GM19463 (cell line): ENCODE data around the gene DPP4.
"Not testable (repeated sequence)": the region's sequence is repeated elsewhere in the genome, so short reads cannot be mapped to it uniquely, and the experiment has no call there.

Experiments
- ATAC-seq: cut with Tn5 transposase; IDR thresholded peaks from one replicate; pipeline ENCODE4 v1.9.1; 2021; ENCODE audit warnings: mild to moderate bottlenecking, moderate library complexity; ENCODE audit not compliant: unreplicated experiment

Gene DPP4

GRCh38 chr2:162058973-162059668 is 14.9 kb downstream of the DPP4 start:
- peak; percentile 73 for ATAC-seq

GRCh38 chr2:162057426-162057825 is 16.6 kb downstream of the DPP4 start:
- ATAC-seq = no peak

DNA sequence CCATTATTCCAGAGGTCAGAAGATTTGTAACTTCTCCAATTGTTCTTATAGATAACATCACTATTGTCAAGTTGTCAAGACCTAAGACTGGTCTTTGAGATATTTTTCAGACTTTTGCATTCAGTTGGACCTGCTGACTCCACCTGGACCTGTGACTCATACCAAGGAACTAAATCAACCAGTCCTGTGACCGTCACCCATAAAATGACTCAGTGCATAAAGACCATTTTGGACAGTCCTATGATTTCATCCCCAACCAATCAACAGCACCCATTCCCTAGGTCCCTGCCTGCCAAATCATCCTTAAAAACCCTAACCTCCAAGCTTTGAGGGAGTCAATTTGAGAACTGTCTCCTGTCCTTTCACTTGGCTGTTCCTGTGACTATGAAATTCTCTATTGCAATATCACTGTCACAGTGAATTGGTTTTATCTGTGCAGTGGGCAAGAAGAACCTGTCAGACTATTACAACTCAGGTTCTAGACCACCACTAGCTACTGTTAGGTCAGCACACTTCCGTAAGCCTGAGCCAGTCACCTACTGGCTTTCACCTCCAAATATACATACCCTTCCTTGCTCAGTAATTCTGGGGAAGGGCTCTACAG is 17.1 kb downstream of the DPP4 start:
- no peak for ATAC-seq

GRCh38 chr2:162053808-162054155 is 20.2 kb downstream of the DPP4 start:
- no peak for ATAC-seq

DNA sequence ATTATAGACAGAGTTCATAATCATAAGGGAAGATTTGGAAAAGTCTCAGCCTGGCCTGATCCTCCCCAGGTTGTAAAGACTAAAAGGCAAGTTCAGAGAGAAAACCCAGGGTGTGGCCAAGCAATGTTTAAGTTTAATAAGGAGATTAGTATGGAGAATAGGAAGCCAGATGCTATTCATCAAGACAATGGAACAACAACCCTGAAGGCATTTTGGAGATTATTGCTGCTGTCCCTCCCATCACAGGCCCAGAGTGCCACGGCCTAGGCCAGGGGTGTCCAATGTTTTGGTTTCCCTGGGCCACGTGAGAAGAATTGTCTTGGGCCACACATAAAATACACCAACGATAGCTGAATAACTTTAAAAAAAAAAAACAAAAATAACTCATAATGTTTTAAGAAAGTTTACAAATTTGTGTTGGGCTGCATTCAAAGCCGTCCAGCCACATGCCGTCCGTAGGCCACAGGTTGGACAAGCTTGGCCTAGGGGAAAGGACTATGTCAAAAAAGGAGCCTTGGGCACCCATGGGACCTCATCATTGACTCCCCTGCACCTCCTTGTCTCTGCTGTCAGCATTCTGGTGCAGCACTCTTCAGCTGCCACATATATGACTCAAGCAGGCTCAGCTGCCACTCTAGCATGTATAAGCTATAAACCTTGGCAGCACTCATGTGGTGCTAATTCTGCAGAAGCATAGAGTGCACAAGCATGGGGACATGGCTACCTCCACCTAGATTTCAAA is 20.8 kb downstream of the DPP4 start:
- no peak for ATAC-seq

- no peak for ATAC-seq
Measured at GRCh38 chr2:162050513-162050961, 23.5 kb downstream of the DPP4 start.

GRCh38 chr2:162049089-162049488 is 24.9 kb downstream of the DPP4 start:
- not testable (repeated sequence) for ATAC-seq

GRCh38 chr2:162044586-162044985 is 29.4 kb downstream of the DPP4 start:
- ATAC-seq = no peak

DNA sequence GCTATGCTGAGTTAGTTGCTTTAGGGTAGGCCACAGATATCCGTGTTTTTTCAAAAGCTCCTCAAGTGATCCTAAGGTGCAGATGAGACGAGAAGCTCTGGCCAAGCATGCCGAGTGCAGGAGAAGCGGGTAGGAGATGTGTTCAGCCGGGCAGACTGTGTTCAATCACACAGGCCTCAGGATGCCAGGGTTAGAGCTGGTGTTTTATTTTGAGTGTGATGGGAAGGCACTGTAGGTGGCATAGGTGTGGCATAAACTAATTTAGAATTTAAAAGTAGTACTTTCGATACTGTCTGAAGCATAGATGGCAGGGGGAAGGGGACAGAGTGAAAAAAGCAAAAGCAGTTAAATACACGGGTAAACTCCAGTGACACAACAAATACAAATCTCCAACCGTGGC is 30.9 kb downstream of the DPP4 start:
- no peak for ATAC-seq

- no peak for ATAC-seq
Measured at GRCh38 chr2:162041485-162041884, 32.5 kb downstream of the DPP4 start.

GRCh38 chr2:162038725-162039124 is 35.3 kb downstream of the DPP4 start:
- no peak for ATAC-seq

GRCh38 chr2:162037886-162038285 is 36.1 kb downstream of the DPP4 start:
- no peak for ATAC-seq

GRCh38 chr2:162037028-162037795 is 36.8 kb downstream of the DPP4 start:
- ATAC-seq = no peak

- ATAC-seq = no peak
Measured at GRCh38 chr2:162035981-162036380, 38.0 kb downstream of the DPP4 start.

- ATAC-seq = no peak
Measured at GRCh38 chr2:162030363-162031190, 43.4 kb downstream of the DPP4 start.

- no peak for ATAC-seq
Measured at GRCh38 chr2:162029287-162029901, 44.6 kb downstream of the DPP4 start.

DNA sequence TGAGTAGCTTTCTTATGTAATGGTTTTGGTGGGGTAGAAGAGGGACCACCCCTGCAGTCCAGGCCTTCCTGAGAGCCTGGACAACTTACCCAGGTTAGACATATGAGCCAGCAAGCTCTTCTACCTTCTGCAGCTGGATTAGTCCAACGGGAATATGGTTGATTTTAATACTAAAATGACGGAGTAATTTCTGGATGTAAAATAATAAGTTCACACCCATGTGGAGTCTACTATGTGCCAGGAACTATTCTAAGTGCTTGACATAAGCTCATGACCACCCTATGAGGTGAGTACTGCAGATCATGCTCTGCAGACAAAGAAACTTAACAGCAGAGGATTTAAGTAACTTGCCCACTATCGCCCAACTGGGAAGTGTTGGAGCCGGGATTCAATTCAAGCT is 45.5 kb downstream of the DPP4 start:
- ATAC-seq = no peak

- no peak for ATAC-seq
Measured at GRCh38 chr2:162025121-162025911, 48.7 kb downstream of the DPP4 start.

DNA sequence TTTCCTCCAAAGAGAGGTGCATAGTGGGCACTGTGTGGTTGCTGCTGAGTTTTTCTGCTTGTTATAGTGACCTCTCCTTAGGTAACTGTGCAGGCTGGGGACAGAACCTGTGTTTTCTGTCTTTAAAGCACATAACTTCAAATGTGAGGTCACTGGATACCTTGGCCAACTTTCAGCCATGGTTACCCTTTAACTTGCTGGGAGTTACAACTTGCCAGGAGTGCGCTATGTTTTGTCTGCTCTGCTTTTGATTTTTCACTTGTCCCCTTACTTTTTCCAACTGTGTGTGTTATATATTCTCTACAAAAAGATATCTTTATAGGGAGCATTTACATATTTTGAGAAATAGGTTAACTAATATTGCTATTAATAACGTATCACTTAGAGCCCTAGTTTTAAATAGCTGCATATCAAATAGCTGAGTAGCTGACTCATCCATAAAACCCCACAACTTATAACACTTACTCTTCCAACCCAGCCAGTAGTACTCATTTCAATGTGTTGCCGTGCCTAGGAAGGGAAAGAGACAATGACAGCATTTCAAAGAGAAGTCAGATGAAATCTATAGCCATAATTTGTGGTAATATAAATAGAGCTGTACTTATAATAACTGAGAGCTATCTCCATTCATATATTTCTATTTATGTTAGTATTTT is 51.6 kb downstream of the DPP4 start:
- no peak for ATAC-seq
